Stimulated activated CD8-positive, alpha-beta memory T cell treated with anti-CD3 and anti-CD28 coated beads, Interleukin-15, amount 100 ng/mL, for 48 hours (primary cell): ENCODE measurements around the gene NEBL.

Experiments used
- DNase-seq, 2 donors: peaks; one replicate each; pipeline ENCODE4 v3.0.0-alpha.2; 2020; ENCODE audit warnings: low read depth in 2 of 2

NEBL gene

GRCh38 chr10:20785174-20785573, 111.9 kb downstream of the NEBL start:
- DNase-seq, result no peak

GRCh38 chr10:20778008-20778757, 118.9 kb downstream of the NEBL start:
- no peak for DNase-seq

DNA sequence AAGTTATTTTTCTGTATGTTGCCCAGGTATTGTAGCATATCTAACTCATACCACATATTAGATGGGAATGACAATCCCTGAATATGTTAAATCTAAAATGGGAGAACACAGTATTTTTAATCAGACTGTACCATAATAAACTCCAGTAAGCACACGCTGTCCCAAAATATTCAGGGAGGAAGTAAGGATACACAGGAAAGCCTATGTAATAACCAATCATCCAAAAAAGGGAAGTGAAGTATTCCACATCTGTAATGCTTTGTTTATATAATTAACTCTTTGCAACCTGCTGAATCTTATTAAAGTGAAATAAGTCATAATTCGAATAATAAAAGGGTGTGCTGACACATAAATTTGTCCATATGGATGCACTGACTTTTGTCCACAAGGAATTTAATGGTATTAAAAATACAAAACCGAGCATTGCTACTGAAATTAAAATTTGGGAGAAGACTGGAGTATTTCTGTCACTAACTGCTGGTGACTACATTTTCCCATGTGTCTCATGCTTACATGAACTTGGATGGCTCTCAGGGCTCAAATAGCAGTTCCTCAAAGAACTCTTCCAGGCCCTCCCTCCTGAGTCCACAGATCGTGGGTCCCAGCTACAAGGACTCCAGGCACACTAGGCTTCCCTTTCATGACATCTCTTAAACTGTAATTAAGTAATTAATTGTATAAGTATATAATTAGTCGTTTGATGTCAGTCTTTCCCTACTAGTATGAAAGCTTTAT, 120.6 kb downstream of the NEBL start:
- DNase-seq, result no peak

DNA sequence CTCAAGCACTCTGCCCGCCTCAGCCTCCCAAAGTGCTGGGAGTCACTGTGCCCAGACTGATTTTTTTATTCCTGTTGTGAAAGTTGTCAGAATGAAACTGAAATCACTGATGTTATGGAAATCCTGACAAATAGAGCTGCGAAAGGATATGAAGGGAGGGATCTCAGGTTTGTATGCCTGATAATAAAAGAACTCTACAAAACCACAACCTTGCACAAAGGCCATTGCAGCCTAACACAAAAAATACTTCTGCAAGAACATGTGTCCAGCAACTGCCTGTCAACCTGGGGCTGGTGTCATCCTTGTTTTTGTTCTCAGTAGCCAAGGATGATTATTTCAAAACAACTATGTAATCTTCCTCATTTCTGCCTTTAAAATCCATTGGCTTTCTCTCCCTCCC, 126.1 kb downstream of the NEBL start:
- no peak for DNase-seq

GRCh38 chr10:20769481-20769880, 127.6 kb downstream of the NEBL start:
- DNase-seq, result no peak

DNA sequence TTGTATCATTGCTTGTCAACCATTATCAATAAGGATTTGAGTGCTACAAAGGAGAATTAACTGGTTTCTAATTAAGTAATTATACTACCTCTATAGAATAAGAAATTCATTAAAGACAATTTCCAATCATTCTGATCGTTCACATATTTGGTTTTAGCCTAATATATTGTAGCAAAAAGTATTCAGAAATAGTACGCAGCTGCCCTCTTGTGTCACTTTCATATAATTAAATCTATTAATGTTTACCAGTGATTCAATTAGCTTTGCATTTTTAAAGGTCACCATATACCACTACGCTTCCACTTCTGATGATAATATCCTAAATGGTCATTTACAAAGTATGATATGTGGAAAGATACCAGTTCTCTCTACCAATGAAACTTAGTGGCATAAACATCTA, 128.3 kb downstream of the NEBL start:
- no peak for DNase-seq

GRCh38 chr10:20767028-20767427, 130.1 kb downstream of the NEBL start:
- DNase-seq, result no peak

DNA sequence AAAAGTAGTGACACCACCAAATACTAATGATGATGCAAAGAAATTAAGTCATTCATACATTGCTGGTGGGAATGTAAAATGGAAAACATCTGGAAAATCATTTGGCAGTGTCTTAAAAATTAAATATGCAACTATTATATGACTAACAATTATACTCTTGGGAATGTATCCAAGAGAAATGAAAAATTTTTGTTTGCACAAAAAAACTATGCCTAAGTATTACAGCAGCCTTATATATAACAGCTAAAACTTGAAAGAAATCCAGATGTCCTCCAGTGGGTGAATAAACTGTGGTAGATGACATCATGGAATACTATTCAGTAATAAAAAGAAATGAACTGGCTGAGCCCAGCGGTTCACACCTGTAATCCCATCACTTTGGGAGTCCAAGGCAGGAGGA, 132.0 kb downstream of the NEBL start:
- no peak for DNase-seq

- DNase-seq, result no peak
These were observed 136.7 kb downstream of the NEBL start for GRCh38 chr10:20760460-20760859.

GRCh38 chr10:20748551-20748950, 148.6 kb downstream of the NEBL start:
- DNase-seq, result no peak

- DNase-seq, result no peak
These were observed 149.3 kb downstream of the NEBL start for GRCh38 chr10:20747782-20748181.

DNA sequence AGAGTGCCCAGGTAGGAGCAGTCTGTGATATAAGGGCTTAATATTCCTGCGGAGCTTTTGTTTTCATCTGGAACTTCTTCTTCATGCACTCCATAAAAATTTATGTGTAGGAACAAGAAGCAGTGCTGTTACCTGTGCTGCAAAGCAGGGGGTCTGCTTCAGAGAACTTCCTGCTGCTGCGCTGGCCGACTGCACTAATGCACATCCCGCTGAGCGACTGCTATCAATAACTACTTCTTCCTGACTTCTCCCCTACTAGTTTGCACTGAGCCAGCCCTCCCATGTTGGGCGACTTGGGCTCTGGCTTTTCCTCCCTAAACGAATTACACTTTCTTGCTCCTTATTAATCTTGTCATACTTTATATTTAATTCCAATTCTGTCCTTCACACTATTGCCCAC, 150.3 kb downstream of the NEBL start:
- no peak for DNase-seq

DNA sequence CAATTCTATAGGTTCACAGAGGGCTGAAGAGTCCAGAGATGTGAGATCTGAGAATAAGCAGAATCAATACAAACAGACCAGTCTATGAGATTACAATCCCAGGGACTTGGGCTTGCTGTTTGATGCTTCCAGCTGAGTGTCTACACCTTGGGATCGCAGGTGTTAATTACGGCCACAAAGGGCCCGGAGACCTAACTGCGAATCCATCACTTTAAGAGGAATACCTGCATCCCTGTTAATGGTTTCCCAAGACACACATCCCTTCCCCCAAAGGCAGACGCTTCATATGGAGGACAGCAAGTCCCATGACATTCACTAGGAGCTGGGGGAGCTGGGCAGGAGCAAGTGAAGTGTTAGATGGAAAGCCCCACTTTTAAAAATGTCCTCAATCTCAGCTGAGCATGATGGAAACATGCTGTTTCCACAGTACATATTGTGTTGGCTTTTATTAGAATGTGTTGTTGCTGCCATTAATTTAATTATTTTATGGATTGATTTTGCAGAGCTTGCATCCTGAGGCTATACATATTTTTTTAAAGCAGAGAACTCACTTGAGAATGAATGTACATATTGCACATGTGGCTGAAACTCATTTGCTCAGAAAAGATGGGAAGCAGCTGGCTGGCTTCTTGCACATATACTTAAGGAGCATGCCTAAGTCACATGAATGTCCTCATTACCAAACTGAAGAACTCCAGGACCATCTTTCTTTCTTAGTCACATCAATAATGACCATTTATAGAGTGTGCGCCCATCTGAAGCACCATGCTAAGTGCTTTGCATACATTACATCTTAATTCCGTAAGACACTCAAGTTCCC, 151.3 kb downstream of the NEBL start:
- no peak for DNase-seq

- DNase-seq, result no peak
These were observed 152.3 kb downstream of the NEBL start for GRCh38 chr10:20744821-20745220.

GRCh38 chr10:20743942-20744341, 153.2 kb downstream of the NEBL start:
- DNase-seq, result no peak

DNA sequence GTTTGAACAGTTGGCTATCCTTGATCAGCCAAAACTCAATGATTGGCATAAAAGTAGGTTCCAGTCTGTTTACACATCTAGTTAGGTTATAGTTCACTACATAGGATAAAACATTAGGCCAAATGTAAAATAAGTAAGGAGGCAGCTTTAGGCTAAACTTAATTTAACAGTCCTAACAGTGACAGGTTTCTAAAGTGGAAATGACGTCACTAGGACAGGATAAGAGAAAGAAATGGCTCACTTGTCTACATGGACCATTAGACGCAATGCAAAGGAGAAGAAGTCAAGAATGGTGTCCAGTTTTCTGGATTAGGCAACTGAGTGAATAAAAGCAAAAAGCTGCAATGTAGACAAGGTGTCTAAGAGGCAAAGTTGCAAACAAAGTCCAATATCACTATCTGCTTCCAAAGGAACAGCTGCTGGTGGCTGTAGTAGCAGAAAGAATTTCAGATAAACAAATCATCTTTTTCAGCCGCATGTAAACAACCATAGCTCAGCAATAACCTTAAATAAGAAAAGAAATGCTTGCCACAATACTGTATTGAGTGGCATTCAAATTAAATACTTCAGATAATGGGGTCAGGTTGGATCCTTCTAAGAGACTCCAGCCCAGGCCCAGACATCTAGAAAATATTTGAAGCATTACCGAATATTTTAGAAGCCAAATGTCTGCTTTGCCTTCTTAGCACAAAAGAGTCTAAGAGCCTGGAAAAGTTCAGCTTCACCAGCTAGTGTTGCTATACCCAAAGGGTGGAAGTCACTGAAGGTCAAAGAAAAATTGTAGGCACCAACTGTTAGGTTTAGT, 154.2 kb downstream of the NEBL start:
- no peak for DNase-seq

GRCh38 chr10:20740120-20740519, 157.0 kb downstream of the NEBL start:
- DNase-seq, result no peak

DNA sequence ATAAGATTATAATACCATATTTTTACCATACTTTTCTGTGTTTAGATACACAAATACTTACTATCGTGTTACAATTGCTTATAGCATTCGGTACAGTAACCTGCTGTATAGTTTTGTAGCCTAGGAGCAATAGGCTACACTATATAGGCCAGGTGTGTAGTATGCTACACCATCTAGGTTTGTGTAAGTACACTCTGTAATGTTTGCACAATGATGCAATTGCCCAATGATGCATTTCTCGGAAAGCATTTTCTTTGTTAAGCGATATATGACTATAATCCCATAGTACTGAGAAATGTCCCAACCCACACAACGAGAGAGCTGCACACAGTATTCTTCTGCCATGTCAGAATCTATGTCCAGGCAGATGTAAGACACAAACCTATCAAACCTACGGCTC, 160.0 kb downstream of the NEBL start:
- no peak for DNase-seq
